HG02938 (cell line): Measurements from ENCODE around the gene GPR3.
"Not testable (repeated sequence)": the region's sequence is repeated elsewhere in the genome, so short reads cannot be mapped to it uniquely, and the experiment has no call there.

Source experiments
- ATAC-seq: cut with Tn5 transposase; IDR thresholded peaks from one replicate; pipeline ENCODE4 v1.9.1; 2021; ENCODE audit warnings: mild to moderate bottlenecking, moderate library complexity; ENCODE audit not compliant: unreplicated experiment

GPR3 gene

DNA sequence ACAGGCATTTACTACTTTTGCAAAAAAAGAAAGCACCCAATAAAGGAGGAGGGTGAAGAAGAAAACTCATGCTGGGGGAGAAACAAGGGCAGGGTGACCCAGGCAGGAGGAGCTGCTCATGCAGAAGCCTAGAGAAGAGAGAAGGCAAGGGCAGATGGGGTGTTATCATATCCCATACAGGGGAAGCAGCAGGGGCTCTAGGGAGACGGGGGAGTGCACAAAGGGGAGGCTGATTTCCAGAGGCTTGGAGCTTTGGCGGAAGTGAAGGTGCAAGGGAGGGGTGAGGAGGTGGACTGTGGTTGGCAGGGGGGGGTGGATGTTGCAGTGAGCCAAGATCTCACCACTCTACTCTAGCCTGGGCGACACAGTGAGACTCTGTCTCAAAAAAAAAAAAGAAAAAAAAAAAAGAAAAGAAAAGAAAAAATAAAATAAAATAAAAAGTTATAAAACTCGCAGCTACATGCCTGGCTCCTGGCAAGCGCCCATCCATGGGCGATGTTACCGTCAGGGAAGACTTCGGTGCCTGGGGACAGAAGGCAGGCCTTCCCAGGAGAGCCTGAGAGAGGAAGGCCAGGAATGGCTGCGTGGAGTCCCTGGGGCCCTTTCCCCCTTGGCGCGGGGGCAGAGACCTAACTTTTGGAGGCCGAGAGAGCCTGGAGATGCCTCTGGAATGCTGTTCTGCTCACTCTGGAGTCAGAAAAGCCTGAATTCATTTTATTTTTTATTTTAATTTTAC lies 14.5 kb upstream of the GPR3 start:
- ATAC-seq: no peak

DNA sequence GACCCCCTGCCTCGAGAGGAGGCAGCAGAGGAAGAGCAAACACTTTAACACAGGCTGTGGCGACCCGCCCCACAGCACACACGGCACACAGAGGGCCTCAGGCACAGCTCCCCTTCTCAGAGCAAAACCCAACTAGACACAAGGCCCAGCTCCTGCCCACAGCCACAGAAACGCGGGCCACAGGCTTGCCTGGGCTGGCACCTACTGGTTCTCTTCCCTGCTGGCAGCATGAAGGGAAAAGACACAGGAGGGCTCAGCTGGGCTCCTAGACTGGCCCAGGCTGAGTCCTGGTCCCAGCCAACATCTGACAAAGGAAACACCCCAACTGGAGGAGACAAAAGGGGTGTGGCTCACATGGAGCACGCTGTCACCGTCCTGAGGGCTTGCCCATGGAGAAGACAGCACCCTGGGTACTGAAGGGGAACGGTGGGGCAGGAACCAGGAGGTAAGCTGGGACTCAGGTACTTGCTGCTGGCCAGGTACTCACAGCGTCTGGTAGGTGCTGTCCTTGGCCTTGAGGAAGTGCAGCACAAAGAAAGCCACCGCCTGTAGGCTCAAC lies 12.8 kb upstream of the GPR3 start:
- no peak for ATAC-seq

DNA sequence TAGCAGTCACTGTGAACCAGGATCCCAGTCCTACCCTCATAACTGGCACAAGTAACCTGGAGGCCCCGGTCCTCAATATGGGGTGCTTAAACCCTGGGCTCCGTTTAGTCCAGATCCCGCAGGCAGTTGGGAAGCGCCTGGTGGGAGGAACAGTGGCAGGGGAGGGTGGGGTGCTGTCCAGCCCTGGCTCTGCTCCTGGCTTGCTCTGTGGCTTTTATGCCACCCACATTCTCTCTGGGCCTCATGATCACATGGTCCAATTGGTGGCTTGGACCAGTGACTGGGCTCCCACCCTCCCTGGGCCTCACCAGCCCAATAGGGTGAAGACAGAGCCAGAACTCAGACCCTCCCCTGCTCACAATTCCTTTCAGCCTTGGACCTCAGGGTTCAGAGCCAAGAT lies 12.2 kb upstream of the GPR3 start:
- ATAC-seq: no peak

DNA sequence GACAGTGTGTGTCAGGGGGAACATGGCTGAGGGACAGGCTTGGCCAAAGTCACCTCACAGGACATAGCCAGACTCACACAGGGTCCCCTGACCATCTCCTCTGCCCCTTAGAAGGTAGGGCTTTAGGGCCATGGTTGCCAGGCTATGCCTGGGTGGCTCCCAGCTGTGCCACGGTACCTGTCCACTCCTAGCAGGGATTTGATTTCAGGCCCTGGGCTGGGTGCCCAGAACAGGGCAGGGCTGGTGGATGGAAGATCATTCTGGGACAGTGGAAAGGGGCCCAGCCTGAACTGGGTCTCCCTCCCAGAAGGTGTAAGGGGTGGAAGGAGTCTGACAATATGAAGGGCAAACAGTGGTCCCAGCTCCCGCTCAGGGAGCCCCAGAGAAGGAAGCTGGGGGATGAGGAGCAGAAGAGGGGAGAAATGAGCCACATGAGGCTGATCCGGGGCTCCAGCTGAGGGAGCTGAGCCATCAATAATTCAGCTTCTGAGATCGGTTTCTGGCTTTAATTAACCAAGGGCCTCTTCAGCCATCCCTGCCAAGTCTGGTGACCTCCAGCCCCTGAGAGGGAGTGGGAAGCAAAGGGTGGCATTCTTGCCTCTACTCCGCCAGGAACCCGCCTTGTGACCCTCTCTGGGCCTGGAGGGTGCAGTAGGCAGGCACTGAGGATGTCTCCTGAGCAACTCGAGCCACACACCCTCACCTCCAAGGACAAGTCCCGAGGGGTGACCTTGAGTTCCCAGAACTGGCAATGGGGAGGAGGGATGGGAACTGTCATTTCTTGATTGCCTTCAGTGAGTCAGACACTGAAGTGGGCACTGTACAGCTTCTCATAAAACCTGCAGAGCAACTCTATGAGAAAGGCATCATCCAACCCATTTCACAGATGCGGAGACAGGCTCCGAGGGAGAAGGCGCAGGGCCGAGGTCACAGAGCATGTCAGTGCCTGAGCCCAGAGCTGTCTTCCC lies 11.4 kb upstream of the GPR3 start:
- no peak for ATAC-seq

DNA sequence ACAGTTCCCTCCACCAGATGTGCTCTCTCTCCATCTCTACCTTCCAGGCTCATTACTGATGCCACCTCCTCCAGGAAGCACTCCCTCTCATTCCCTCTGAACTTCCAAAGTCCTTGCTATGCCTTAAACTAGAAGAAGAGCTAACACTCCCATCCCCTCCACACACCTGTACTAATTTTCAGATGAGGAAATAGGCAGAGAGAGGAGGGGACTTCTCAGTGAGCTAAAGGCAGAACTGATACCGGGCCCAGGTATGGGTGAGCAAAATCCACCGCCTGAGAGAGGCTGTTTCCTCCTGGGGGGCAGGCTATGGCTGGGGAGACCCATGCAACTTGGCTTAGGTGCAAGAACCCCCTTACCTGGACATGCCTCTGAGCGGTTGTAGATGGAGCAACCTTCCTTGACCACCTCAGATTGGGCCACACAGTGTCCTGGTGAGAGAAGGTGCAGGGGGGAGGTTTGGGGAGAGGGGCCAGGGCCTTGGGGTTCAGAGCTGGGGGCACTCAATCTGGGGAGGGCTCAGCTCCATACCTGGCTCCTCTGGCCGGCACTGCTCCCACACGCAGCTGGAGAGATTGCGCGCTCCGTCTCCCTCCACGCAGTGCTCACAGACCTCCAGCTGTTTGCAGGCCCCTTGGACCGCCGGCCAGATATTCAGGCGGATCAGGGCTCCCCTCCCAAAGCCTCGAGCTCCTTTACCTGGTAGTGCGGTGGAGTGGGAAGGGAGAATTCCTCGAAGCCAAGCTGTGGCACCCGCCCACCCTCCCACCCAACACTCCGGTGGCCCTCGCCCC lies 10.3 kb upstream of the GPR3 start:
- no peak for ATAC-seq

DNA sequence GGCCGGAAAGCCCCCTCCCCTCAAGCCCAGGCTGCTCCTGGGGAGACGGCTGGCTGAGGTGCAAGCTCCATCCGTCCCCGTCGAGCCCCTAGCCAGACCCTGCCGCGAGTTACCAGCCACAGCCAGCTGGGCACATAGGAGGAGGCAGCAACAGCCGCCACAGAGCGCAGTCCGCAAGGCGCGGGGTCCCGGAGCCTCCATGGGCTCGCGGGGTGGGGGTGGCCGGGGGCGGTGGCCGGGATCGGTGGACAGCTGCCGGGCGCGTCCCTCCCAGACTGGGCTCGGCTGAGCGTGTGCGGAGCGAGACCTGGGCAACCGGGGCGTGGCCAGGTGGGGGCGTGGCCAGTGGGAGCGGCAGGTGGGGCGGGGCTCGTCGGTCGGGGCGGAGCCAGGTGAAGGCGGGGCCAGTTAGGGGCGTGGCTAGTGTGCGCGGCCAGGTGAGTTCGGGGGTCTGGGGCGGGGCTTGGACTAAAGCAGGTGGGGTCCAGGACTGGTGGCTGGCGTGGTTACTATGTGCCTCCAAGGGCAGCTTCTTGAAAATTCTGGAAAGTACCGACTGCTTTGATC lies 9.3 kb upstream of the GPR3 start, which contains the start of gene CD164L2:
TSS of gene CD164L2 (minus strand) at position 295 of the 567 bp plus-strand sequence. CDS start at position 201, 94 bp downstream.
- no peak for ATAC-seq

DNA sequence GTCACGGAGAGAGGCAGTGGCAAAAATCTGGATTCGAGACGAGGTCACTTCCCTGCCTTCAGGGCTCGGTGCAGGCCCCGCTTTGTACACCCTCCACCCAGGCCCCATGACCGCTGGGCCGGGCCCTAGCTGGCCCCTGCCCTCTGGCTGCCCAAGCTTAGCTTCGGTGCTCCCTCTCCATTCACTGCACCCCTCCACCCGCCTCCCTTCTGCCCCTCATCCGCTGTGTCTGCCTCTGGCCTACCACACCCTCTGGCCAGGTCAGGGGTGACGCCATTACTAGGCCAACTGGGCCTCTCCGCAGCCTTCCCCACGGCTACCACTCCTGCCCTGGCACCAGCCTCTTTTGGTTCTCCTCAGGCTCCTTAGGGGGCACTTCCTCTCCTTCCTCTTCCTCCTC lies 8.8 kb upstream of the GPR3 start:
- no peak for ATAC-seq

DNA sequence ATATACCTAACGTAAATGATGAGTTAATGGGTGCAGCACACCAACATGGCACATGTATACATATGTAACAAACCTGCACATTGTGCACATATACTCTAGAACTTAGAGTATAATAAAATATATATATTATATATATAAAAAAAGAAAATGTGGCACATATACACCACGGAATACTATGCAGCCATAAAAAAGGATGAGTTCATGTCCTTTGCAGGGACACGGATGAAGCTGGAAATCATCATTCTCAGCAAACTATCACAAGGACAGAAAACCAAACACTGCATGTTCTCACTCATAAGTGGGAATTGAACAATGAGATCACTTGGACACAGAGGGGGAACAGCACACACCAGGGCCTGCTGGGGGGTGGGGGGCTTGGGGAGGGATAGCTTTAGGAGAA lies 7.6 kb upstream of the GPR3 start:
- ATAC-seq: not testable (repeated sequence)

DNA sequence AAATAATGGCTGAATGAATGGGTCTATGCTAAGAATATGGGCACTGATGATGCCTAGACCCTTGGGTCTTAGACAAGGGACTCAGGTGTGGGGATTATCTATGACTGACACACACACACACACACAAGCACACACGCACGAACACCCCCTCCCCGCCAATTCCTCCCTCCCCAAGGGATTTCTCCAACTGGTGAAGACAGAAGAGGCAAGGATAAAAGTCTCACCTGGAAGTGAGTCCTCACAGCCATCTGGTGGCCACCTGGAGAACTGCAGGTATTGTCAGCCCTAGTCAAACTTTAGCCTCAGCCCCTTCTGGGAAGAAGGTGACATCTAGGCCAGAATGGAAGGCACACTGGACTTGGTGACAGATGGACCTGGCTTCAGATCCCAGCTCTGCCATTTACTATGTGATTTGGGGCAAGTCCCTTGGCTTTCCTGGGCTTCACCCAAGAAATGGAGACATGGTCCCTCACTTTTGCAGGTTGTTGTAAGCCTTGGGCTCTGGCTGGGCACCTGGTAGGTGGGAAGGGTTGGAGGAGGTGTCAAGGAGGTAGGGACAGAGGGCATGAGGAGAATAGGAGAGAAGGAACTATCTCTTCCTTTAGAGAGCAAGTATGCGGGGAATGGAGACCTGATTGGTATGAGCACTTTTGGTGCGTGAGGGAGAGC lies 4.0 kb upstream of the GPR3 start:
- no peak for ATAC-seq

DNA sequence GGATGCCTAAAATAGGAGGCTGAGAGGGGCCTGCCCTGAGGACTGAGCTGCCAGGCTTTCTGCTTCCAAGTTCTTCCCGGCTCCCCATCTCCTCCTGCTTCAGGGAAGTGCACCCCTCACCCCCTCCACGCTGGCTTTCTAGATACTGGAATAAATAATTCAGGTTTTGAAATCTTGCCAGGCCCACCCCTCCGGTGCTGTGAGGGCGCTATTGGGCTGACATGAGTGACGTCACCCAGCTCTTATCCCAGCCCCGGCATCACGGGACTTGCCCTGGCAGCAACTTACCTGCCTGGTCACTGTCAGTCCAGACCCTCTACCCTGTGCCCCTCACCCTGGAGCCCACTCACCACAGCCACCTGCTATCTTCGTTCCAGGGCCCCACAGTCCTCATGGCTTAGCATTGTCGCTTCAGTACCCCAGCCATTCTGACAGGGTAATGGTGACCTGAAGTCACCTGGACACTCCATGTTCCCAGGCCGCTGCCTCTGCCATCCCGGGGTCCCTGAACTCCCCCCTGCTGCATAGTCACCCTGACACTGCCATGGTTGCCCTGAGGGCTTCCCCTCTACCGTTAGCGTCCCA lies 819 bp upstream of the GPR3 start:
- ATAC-seq: no peak

DNA sequence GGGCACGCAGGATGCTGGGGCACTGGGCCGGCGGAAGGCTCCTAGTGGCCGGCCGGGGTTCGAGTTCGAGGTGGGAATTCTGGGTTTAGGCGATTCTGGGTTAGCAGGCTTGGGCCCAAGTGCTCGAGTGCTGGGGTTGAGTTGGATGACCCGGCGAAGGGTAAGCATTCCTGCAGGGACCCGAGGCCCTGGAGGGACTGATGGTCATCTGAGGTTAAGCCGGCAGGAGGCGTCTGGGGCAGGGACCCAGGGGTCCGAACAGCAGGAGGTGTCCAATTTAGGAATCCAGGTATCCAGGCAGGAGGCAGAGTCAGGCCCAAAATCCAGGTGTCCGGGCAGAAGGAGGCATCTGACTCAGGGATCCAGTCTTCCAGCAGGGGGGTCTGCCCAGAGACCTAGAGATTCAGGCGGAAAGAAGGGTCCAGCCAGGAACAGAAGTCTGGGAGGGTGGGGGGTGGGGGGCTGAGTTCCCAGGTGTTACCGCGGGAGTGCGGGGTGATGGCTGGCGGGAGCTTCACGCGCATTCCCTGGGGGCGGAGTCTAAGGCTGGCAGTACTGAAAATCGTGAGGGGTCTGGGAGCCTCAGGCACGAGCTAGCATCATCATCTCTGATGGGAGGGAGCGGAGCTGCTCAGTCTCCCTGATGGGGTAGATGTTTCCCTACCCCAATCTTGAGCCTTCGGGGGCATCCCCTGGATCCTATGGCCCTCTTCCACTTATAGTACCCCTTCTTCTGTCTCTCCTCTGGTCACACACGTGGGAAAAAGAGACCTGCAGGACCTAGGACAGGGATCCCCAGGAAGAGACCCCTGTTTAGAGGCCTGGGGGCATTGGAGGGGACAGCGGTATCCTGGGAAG lies 585 bp downstream of the GPR3 start:
- ATAC-seq: no peak

DNA sequence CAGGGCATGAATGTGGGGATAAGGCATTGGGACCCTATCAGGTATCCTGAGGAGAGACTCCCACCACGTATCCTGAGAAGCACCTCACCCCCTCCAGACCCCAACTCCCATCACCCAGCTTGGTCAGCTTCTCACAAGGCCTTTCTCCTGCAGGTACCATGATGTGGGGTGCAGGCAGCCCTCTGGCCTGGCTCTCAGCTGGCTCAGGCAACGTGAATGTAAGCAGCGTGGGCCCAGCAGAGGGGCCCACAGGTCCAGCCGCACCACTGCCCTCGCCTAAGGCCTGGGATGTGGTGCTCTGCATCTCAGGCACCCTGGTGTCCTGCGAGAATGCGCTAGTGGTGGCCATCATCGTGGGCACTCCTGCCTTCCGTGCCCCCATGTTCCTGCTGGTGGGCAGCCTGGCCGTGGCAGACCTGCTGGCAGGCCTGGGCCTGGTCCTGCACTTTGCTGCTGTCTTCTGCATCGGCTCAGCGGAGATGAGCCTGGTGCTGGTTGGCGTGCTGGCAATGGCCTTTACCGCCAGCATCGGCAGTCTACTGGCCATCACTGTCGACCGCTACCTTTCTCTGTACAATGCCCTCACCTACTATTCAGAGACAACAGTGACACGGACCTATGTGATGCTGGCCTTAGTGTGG lies 1.3 kb downstream of the GPR3 start:
- no peak for ATAC-seq

DNA sequence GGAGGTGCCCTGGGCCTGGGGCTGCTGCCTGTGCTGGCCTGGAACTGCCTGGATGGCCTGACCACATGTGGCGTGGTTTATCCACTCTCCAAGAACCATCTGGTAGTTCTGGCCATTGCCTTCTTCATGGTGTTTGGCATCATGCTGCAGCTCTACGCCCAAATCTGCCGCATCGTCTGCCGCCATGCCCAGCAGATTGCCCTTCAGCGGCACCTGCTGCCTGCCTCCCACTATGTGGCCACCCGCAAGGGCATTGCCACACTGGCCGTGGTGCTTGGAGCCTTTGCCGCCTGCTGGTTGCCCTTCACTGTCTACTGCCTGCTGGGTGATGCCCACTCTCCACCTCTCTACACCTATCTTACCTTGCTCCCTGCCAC lies 1.8 kb downstream of the GPR3 start:
- no peak for ATAC-seq

DNA sequence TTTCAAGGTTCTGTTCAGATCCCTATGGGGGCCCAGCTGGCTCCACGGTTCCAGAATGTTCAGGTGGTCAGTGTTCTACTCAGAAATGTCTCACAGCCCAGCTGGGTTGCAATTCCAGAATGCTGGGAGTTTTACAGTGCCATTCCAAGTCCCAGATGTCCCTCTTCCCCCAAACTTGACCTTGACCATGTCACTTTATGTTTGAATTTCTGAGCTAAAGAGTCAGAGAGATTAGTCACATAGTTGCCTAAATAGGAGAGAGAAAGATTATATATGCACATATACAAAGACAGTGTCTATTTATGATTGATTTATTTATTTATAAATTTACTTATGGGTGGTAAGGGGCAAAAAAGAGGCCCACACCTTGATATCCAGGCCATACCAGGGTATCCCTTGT lies 2.5 kb downstream of the GPR3 start:
- no peak for ATAC-seq

DNA sequence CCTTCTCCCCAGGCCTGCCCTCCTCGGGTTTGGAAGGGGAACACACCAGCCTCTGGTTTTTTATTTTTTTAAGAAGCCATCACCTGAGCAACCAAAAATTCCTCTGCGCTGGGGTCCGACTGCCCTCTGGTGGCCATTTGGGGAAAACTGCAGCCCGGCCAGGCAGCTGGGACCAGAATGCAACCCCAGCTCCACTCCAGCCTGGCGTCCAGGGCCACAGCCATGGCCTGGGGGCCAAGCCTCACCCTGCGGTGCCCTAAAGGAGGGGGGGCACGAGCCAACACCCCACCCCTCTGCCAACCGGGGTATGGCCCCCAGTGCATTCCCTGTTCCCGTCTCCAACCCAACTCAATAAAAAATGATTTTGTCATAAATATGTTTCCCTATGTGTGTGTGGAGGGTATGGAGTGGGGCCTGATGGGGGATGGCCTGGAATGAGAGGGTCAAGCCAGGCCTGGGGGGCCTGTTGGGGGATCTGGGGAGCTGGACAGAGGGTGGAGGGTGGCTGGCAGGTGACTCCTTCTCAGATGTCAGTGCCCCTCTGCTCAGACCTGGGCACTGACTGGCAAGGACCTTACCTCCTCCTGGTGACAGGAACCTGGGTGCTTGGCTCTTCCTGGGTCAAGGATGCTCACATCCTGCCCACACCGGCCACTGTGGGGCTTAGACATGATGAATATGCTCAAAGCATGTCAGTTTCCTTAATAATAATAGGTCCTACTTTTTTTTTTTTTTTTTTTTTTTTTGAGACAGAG lies 3.2 kb downstream of the GPR3 start:
- no peak for ATAC-seq

DNA sequence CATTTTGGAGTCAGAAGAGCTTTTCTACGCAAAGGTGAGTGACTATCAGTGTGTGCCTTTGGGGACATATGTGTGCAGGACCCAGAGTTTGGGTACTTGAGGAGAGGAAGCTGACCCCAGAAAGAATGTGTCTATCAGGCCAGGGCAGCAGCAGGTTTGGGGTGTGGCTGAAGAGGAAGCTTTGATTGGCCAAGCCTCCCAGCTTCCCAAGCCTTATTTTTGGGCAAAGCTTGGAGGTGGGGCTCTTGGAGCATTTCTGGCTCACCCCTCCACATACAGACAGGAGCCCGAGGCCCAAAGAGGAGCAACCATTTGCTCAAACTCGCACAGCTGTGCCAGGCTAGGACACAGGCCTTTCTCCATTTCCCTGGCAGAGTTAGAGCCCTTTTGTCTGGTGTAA lies 4.7 kb downstream of the GPR3 start:
- ATAC-seq: no peak

DNA sequence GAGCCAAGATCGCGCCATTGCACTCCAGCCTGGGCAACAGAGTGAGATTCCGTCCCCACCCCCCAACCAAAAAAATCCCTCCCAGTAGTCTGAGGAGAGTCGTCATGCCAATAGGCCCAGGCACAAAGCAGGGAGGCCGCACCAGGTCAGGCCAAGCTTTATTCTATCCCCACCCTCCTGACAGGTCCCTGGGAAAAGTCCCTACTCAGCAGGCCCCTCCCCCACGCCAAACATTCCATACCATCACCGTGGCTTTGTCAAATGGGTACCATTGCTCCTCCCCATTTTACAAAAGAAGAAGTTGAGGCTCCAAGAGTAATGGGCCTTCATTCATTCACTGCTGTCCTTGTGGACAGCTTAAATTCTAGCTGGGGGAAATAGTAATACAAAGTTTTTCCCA lies 5.3 kb downstream of the GPR3 start:
- no peak for ATAC-seq
